GM12865 (cell line): ENCODE results near the gene CD63.

Experiments used
- DNase-seq: peaks from one replicate; pipeline ENCODE4 v3.0.0; 2010; ENCODE audit warnings: low read depth
- H3K4me3 ChIP-seq: 2 replicates; pipeline ENCODE4 v1.5.1; 2011; ENCODE audit warnings: mild to moderate bottlenecking, low read depth, low read length, control low read depth
- TF ChIP-seq, protein P1 (sequence below): IDR thresholded peaks from 2 replicates; pipeline ENCODE4 v1.5.1; 2011; ENCODE audit warnings: low read length, control low read depth, low read depth, inconsistent platforms; ENCODE audit not compliant: insufficient read depth; ENCODE audit errors: missing control alignments

The CD63 gene

DNA sequence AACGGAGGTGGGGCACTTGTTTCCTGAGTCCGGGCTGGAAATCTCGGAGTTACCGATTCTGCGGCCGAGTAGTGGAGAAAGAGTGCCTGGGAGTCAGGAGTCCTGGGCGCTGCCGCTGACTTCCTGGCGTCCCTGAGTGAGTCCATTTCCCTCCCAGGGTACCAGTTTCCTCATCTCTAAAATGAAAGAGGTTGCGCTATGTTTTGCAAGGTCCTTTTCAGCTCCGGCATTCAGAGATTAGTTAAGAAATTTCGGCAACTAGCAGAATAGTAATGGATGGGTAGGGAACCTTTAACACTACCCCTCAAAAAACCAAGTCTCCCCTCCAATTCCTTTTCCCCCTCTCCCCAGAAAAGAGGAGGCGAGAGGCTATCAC, 12.2 kb downstream of the CD63 start:
- DNase-seq, result no peak
- TF ChIP-seq, protein P1, sequence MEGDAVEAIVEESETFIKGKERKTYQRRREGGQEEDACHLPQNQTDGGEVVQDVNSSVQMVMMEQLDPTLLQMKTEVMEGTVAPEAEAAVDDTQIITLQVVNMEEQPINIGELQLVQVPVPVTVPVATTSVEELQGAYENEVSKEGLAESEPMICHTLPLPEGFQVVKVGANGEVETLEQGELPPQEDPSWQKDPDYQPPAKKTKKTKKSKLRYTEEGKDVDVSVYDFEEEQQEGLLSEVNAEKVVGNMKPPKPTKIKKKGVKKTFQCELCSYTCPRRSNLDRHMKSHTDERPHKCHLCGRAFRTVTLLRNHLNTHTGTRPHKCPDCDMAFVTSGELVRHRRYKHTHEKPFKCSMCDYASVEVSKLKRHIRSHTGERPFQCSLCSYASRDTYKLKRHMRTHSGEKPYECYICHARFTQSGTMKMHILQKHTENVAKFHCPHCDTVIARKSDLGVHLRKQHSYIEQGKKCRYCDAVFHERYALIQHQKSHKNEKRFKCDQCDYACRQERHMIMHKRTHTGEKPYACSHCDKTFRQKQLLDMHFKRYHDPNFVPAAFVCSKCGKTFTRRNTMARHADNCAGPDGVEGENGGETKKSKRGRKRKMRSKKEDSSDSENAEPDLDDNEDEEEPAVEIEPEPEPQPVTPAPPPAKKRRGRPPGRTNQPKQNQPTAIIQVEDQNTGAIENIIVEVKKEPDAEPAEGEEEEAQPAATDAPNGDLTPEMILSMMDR, result no peak
- peak overlapping the region; percentile 96 for H3K4me3 ChIP-seq

DNA sequence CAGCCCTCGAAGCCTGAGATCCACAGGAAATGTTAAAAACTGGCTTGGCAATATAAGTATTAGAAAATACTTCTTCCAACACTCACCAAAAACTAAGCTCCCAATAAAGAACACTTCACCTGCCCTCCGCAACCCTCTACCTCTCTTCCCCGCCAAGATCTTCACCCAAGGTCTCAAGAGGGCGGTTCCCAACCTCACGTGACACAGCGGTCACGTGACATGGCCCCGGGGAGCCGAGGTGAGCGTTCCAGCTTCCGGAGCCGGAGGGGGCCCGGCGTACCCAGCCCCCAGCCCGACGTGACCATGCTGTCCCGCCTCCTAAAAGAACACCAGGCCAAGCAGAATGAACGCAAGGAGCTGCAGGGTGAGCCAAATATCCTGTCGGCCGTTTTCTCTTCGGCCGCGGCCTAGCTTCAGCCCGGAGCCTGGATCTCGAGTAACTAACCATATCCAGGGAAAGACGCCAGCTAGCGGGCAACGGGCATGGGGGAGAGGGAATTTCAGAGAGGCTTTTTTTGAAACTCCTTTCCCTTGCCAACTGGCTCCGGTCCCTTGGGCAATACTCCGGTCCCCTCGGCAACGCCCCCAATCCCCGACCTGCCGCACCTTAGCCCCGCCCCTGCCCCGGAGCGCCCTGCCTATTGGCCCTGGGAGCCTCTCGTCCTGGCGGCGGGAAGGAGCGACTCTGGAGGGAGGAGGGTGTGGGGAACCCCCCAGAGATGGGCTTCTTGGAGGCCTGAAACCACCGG, 12.8 kb downstream of the CD63 start, which contains the start of gene BLOC1S1:
Gene BLOC1S1, plus strand, starts transcription at position 214 of the 749 bp plus-strand sequence. Its CDS starts 6 bp downstream, at position 220.
- peak; percentile 98 for DNase-seq
- TF ChIP-seq, protein P1, result no peak
- peak within 1 kb of the TSS; percentile 96 for H3K4me3 ChIP-seq

DNA sequence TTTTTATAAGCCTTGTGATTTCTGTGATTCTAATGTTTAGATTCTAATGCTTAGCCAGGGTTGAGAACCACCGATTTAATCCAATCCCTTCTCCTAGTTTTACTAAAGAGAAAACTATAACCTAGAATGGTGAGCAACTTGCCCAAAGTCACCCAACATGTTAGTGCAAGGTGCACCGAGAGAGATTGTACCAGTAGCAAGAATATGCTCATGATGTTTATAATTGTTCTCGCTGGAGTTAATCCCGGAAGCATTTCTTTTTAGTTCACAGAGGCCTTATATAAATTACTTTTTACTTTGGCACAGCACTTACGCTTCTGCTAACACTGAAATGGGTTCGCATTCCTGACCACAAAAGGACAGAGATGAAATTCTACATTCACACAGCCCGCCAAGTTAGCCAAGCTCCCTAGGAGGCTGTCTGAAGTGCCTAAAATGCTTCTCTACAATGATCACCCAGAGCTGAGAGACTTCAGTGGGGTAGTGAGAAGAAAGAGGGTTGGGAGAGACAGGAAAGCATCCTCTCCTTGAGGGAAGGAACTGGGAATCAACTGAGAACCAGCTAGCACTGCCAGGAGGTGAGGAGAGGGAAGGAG, 13.5 kb downstream of the CD63 start:
- peak overlapping the region; percentile 96 for H3K4me3 ChIP-seq
- TF ChIP-seq, protein P1, result no peak
- DNase-seq, result no peak

DNA sequence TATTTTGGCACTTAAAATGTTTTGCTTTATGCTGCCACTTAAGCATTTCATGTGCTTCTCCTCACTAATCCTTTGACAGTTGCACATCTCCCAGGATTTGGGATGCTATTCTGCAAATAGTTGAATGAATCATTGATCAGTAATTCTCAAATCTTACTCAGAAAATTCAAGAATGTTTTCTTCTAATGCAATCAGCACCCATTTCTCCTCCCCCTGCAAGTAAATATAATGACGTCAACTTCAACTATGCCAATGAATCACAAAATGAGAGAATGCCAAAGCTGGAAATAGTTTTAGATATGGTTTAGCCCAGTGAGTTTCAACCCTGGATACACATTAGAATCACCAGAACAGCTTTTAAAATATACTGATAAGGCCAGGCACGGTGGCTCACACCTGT, 15.1 kb downstream of the CD63 start:
- TF ChIP-seq, protein P1, result no peak
- no peak overlapping the region for H3K4me3 ChIP-seq
- no peak for DNase-seq

DNA sequence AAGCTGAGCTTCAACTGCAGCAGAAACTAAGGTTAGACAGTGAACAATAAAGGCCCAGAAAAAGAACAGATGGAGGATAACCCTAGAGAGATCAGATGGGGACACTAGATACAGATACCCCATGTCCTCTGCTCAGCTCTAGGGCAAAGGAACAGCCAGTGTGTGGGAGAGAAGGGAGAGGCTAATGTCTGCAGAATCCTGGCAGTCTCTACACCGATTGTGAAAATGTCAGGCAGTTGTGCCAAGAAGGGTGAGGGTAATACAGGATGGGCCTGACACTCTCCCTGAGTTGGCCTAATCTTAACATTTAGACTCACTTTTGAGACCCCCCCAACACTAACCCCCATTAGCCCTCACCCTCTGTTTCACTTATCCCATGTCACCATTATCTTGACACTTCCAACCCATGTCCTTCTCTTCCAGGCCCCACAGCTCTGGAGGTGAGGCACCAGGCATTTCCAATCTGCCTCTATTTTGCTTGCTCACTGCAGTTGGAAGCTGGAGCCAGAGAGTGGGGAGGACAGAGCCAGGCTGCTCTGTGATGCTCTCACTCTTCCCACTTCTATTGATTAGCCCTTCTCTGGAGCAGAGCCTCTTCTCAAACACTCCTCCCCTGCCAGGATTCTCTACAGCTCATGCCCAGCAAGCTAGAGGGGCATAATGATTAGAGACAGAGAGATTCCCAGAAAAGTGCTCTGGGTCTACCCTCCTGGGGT, 16.0 kb downstream of the CD63 start:
- TF ChIP-seq, protein P1, result no peak
- no peak overlapping the region for H3K4me3 ChIP-seq
- no peak for DNase-seq

DNA sequence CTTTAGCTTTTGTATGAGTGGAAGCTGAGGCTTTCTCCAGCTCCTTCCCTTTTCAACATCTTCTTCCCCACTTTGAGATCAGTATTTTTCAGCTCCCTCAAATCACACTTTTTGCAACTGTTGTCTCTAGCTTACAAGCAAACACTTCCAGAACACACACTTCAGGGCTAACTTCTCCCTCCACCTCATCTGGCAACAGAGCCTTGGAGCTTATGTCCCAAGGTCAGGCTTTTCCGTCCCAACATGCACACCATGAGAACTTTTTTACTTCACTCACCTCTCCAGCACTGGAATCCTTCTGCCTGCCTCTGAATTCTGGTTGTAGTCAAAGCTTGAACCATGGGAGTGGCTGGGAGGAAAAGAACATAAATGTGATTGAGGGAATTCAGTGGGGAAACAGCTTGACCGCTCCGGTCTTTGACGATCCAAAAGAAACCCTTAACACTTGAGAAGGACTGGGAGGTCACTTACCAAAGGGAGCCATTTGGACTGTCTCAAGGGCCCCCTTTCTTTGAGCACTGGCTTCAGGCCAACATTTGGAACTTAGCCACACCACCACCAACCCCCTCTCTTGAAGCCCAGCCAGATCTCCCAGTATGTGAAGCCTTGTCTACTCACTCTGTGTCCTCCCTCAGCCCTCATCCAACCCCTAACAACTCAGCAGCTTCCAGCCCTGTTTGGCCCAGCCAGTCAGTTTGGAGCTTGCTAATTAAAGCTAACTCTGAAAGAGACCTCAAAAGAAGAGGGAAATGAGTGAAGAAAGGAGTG, 16.8 kb downstream of the CD63 start:
- DNase-seq, result no peak
- H3K4me3 ChIP-seq, result no peak overlapping the region
- TF ChIP-seq, protein P1, result no peak
